CD4-positive, alpha-beta T cell (primary cell): Measurements from ENCODE around the gene MFAP4. TPM values are rescaled to one million over a fixed set of nuclear protein-coding genes. Genes with fewer than 3 reads are reported as not detected.

Experiments used
- ATAC-seq: fragments of 200-7000 bp; cut with Tn5 transposase; one replicate; pipeline ENCODE4 v1.10.0; 2022; ENCODE audit warnings: mild to moderate bottlenecking; ENCODE audit not compliant: poor library complexity
- CTCF ChIA-PET: fragments of 350-600 bp; sonication (Branson Sonifier 250); formaldehyde crosslinking; loops from one replicate; lab custom pipeline; 2021; ENCODE audit warnings: antibody characterized with exemption, inconsistent platforms; lab: Charles Lee
- POLR2A ChIA-PET: fragments of 350-600 bp; sonication (Branson Sonifier 250); formaldehyde crosslinking; loops from one replicate; lab custom pipeline; 2021; ENCODE audit warnings: antibody characterized with exemption, inconsistent platforms; lab: Charles Lee
- DNase-seq, 14 experiments: peaks; one replicate each; pipeline ENCODE4 v3.0.0-alpha.2; 2013 to 2020; ENCODE audit warnings: mixed read lengths in 2 of 14
- H3K27ac ChIP-seq, 2 donors: one replicate each; pipeline versions ENCODE4 v1.5.1 to v1.7.0; 2013; ENCODE audit warnings: low read length in 2 of 2, low read depth in 1 of 2, mild to moderate bottlenecking in 1 of 2
- H3K27me3 ChIP-seq, 2 experiments: 1 replicate in 1 of 2; 2 replicates in 1 of 2; pipeline versions ENCODE4 v1.6.1 to v1.7.0; 2013; ENCODE audit warnings: low read length in 2 of 2, control low read depth in 1 of 2, mild to moderate bottlenecking in 1 of 2, moderate library complexity in 1 of 2; ENCODE audit not compliant: insufficient read depth in 2 of 2, control insufficient read depth in 1 of 2
- H3K36me3 ChIP-seq: one replicate; pipeline ENCODE4 v1.6.1; 2013; ENCODE audit warnings: low read length, control low read depth; ENCODE audit not compliant: insufficient read depth
- H3K4me1 ChIP-seq: one replicate; pipeline ENCODE4 v1.6.1; 2013; ENCODE audit warnings: low read length, control low read depth; ENCODE audit not compliant: insufficient read depth
- H3K4me3 ChIP-seq: one replicate; pipeline ENCODE4 v1.5.1; 2013; ENCODE audit warnings: mild to moderate bottlenecking, low read length, moderate library complexity
- H3K9me3 ChIP-seq, 2 experiments: 1 replicate in 1 of 2; 2 replicates in 1 of 2; pipeline versions ENCODE4 v1.6.1 to v1.7.0; 2013; ENCODE audit warnings: low read length in 2 of 2, mild to moderate bottlenecking in 2 of 2, control low read depth in 1 of 2, moderate library complexity in 1 of 2; ENCODE audit not compliant: control insufficient read depth in 1 of 2, insufficient read depth in 1 of 2
- H3K27ac Mint-ChIP-seq: one replicate; pipeline ENCODE4 v1.8.0; 2020; ENCODE audit warnings: mixed read lengths
- H3K27me3 Mint-ChIP-seq: one replicate; pipeline ENCODE4 v1.8.0; 2021; ENCODE audit warnings: mixed read lengths
- H3K36me3 Mint-ChIP-seq: one replicate; pipeline ENCODE4 v1.8.0; 2021; ENCODE audit warnings: low read depth, mixed read lengths
- H3K4me1 Mint-ChIP-seq: one replicate; pipeline ENCODE4 v1.8.0; 2021; ENCODE audit warnings: low read depth, mixed read lengths
- H3K4me3 Mint-ChIP-seq: one replicate; pipeline ENCODE4 v1.8.0; 2020; ENCODE audit warnings: mild to moderate bottlenecking, mixed read lengths
- H3K9me3 Mint-ChIP-seq: one replicate; pipeline ENCODE4 v1.8.0; 2020; ENCODE audit warnings: mixed read lengths
- CTCF ChIP-seq: fragments of 200-600 bp; IDR thresholded peaks from one replicate; pipeline ENCODE4 v1.8.0; 2022; ENCODE audit warnings: antibody characterized with exemption, mild to moderate bottlenecking
- intact Hi-C, 2 experiments: fragments of 100-400 bp; cut with DNase I in 1 of 2; cut with micrococcal nuclease in 1 of 2; formaldehyde crosslinking; loops; one replicate each; pipeline versions ENCODE4 v1.15.1 to v1.9.0; 2023 to 2025; cut with DNase I, micrococcal nuclease
- total RNA-seq, 174 experiments: library from RNA in 2 of 174; stranded (reverse) in 2 of 174; gene quantifications; one replicate each; pipeline ENCODE4 v1.2.3 and lab custom pipeline; 2021 to 2026

MFAP4 gene
- total RNA-seq, 2 experiments from 2014 or later: not detected

- no peak for ATAC-seq
- peak overlapping the region; percentile 90 for H3K27ac Mint-ChIP-seq
- intact Hi-C loops: loop anchor here (5.0 kb wide), 5 partner anchors 68 to 393 kb away; partner anchors contain the start of gene ALDH3A2 (in 1 of the 2)
- no peaks in the 10 kb centered on the region for H3K9me3 Mint-ChIP-seq
- Histone ChIP-seq H3K4me3 (peak overlapping the region; percentile 100), H3K36me3 (peaks cover 31% of the 10 kb centered on the region), H3K4me1 (peaks cover 27% of the 10 kb centered on the region), H3K27me3 (no peaks in the 10 kb centered on the region), H3K9me3 (peaks cover 0 to 5% of the 10 kb centered on the region in 2 experiments), H3K27ac (no peak overlapping the region)
- TF ChIP-seq CTCF: no peak
- no peaks in the 10 kb centered on the region for H3K27me3 Mint-ChIP-seq
- CTCF ChIA-PET: interaction anchor here (1.5 kb wide), 1 partner anchor 17 kb away, joined by 5 read pairs; the partner anchor contains the start of gene B9D1
- peaks cover 11% of the 10 kb centered on the region for H3K4me1 Mint-ChIP-seq
- DNase-seq: peak in 1 of 14 experiments; percentile 10
- peaks cover 51% of the 10 kb centered on the region for H3K36me3 Mint-ChIP-seq
- POLR2A ChIA-PET: interaction anchor here (2.5 kb wide), 1 partner anchor 17 kb away, joined by 58 read pairs; the partner anchor contains the start of gene B9D1
- H3K4me3 Mint-ChIP-seq: peak overlapping the region; percentile 100
These were observed 7.5 kb downstream of the MFAP4 start for GRCh38 chr17:19379361-19380065.

GRCh38 chr17:19378416-19379360 lies 8.3 kb downstream of the MFAP4 start, which contains the start of gene MAPK7:
TSS of gene MAPK7 (plus strand) at chr17:19378498. CDS start at chr17:19378901, 403 bp downstream.
- H3K27me3 ChIP-seq: no peaks in the 10 kb centered on the region
- intact Hi-C loops: loop anchor here (1.0 to 5.0 kb wide), 6 partner anchors 16 to 394 kb away; partner anchors contain the start of genes ALDH3A2 (in 1 of the 2) and B9D1 (in 1 of the 2)
- H3K36me3 ChIP-seq: peaks cover 26% of the 10 kb centered on the region
- Mint-ChIP-seq H3K4me1 (peaks cover 11% of the 10 kb centered on the region), H3K27ac (peak within 1 kb of the TSS; percentile 90), H3K9me3 (no peaks in the 10 kb centered on the region), H3K4me3 (peak within 1 kb of the TSS; percentile 100), H3K27me3 (no peaks in the 10 kb centered on the region), H3K36me3 (peaks cover 44% of the 10 kb centered on the region)
- POLR2A ChIA-PET: interaction anchor here (1.3 to 2.5 kb wide), 11 partner anchors 10 to 1194 kb away, joined by 5 to 58 read pairs (median 15); partner anchors contain the start of genes AKAP10, ALDH3A2, ALKBH5 and B9D1
- no peak for DNase-seq
- peak; percentile 9 for ATAC-seq
- TF ChIP-seq CTCF: no peak
- CTCF ChIA-PET: interaction anchor here (0.8 to 1.9 kb wide), 3 partner anchors 16 to 68 kb away, joined by 5 to 62 read pairs (median 5); partner anchors contain the start of gene B9D1
- peaks cover 0 to 5% of the 10 kb centered on the region in 2 experiments for H3K9me3 ChIP-seq
- peaks cover 27% of the 10 kb centered on the region for H3K4me1 ChIP-seq
- H3K4me3 ChIP-seq: peak within 1 kb of the TSS; percentile 100
- H3K27ac ChIP-seq: peak within 1 kb of the TSS; percentile 75 to 93
